KG1 (cell line): ENCODE results near the gene BCL2.

Experiments
- DNase-seq: peaks from one replicate; lab custom pipeline; 2025; lab: John Stamatoyannopoulos, UW

The BCL2 gene

DNA sequence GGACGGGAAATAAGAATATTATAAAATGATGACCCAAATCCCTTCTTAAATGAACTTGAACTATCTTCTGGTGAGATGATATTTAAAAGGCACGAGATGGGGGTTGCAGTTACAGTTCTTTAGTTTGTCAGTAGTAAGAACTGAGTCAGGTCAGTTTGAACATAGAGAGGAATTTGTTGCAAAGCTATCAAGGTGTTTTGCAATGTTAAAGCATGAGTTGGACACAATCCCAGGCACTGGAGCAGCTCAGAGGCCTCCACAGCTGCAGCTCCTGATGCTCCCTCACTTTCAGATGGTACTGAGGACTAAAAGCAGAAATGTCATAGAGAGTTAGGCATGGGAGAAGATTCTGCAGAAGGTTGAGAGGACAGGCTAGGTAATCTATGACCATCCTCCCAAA lies 236.0 kb downstream of the BCL2 start:
- no peak for DNase-seq

DNA sequence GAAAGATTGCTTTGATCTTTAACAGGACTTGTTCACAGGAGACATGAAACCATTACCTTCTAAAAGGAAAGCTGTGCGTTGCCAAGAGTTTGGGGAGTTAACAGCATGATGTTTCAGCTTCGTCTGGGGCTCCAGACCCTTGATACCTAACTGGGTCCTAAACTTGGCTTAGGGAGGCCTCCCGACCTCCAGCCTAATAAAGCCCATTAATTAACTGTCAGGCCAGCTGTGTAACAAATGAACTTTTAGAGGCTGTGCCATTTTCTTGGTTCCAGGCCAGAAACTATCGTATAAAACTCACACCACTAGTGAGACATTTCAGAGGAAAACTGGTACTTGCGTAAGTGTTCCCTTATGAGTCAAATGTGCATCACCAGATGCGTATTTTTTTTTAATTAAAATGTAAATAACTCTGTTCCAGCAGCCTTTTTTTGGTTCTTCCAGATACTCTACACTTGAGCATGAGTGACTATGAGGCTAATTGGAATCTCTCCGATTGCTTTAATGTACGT lies 236.5 kb downstream of the BCL2 start:
- no peak for DNase-seq

DNA sequence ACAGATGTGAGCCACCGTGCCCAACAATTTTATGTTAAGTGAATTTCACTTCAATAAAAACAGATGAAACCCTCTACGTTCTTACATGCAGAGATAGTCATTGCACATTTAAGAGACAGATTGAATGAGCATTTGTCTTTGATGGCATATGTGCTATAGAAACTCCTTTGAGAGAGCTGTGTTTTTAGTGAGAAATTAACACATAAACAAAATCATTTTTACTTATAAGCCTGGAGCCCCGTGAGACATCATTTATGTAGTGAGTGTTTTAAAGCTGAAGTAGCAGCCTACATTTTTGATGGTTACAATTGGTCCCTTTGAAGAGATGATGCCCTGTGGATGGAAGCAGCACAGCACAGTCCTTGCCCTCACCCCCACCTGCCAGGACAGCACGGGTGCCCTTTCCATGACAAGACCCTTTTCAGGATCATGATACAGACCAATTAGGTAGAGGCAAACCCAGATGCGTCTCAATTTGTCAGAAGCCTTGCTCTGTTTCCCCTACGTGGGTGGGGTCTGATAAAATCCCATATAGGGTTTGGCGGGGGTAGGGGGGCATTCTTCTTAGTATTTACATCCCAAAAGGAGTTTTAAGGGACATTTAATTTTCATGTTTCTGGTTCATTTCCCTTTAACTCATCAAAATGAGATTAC lies 237.1 kb downstream of the BCL2 start:
- DNase-seq: no peak

DNA sequence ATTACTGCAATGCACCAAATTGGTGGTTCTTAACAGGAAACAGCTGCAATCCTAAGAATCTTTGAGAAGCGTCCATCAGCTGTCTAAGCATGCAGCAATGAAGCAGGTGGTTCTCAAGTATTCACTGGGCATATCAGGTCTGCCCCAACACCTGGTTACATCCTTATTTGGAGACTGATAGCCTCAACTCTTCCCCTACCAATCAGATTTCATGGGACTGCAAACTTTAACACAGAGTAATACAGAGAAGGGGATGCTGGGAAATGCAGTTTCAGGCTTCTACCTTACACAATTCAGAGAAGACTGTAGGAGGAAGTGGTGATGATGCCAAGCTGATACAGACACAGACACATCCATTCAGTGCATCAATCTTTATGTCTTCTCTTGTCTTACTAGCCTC lies 240.5 kb downstream of the BCL2 start:
- DNase-seq: no peak

DNA sequence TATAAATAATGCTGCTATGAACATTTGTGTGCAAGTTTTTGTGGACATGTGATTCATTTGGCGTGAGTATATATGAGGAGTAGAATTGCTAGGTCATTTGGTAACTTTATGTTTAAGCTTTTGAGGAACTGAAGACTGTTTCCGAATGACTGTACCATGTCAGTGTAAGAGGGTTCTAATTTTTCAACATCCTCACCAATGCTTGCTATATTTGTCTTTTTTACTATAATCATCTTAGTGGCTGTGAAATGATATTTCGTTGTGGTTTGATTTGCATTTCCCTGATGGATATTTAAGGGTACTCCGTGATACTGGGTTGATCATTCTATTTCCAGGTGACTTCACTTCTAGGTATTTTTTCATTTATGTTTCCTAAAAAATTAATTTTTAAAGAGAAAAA lies 241.1 kb downstream of the BCL2 start:
- no peak for DNase-seq

DNA sequence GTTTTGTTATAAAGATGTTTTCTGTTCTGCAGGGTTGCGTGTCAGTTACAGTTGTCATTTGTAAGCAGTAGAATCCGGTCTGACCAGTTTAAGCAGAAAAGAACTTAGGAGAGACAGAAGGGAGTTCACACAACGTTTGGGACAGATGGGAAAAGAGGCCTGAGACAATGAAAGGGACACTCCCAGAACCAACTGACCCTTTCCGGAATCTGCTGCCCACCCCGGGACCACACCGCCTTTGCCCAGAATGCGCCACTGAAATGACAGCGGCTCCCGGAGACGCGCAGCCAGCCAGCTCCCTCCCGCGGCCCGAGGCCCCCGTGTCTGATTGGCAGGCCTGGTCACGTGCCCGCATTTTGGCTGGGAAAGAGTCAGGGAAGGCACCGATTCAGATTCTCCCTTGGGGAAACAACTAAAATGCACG lies 244.6 kb downstream of the BCL2 start:
- DNase-seq: peak; percentile 27

DNA sequence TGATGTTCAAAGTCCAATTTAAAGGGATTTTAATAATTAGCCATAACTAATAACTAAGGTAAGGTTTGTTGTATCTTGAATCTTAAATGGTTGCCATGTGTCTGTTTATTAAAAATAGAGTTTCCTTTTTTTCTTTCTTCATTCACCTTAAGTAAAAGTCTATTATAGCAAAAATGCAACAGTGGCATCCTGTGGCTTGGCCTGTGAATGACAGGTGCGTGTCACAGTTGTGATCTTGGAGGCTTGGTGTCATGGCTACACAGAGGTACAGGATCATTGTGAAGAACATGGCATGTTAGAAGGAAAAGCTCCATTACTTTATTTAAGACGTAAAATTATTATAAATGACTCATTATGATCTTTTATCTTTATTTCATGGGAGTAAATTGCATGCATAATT lies 246.1 kb downstream of the BCL2 start:
- DNase-seq: no peak
